NCI-H1417 (cell line): Measurements from ENCODE around the gene RCL1.
A peak's percentile ranks its signal among the peaks of the same experiment; 100 is the strongest.

Experiments used
- DNase-seq, 3 experiments: peaks; one replicate each; lab custom pipeline; 2025; lab: John Stamatoyannopoulos, UW

RCL1 gene

DNA sequence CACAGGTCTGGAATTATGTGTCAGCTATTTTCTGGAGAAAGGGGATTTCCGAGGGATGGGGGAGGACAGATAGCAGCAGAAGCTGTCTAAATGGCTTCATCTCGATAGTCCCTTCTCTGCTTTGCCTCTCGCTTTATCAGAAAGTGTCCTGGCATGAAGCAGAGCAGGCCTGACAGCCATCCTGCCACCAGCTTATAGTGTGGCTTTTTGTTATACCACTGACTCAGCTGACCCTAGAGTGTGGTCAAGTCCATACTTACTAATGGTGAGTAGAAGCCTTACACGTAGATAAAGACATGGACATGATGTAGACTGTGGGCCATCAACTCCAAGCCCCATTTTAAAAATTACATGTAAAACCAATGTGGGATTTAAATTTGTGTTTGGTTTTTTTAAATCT lies 50.0 kb downstream of the RCL1 start:
- no peak for DNase-seq

DNA sequence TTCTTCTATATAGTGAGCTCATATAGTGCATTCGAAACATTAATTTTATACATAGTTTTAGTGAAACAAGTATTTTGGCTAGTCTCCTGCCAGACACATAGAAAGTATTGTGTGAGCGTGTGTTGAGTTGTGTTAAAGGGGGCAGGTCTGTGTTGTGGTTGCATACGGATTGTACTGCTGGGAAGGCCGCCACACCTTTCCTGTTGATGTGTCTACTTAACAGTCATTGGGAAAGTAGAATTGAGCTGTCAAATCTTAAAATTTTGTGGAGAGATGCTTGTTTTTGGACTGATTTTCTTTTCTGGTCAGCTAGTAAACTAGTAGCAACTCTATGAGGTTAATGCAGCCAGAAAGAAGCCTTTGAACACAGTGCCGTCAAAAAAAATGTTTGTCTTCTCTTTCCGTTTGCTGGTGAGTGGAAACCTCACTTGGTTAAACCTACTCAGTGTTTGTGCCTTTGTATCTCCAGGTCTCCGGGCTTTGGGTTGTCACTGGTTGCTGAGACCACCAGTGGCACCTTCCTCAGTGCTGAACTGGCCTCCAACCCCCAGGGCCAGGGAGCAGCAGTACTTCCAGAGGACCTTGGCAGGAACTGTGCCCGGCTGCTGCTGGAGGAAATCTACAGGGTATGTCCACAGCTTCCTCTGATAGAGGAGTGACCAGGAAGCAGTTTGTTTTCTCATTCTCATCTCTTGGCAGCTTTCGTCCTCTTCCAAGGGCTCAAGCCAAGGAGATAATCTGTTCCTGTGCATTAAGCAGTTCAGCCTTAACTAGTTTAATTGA lies 51.5 kb downstream of the RCL1 start:
- DNase-seq = no peak

DNA sequence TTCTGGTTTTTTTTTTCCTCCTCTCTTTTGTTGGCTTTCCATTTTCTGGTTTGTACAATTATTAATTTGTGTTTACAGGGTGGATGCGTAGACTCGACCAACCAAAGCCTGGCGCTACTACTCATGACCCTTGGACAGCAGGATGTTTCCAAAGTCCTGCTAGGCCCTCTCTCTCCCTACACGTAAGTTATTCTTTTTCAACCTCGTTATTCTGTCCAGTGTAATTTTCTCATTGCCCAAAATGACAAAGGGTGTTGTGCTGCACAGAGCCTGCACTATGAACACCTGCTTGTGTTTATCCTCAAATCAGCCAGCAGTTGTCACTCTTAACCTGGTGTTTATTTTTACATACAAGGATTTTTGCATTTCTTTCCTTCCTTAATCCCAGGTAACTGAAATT lies 56.6 kb downstream of the RCL1 start:
- DNase-seq = peak in 1 of 3 experiments; percentile 9

DNA sequence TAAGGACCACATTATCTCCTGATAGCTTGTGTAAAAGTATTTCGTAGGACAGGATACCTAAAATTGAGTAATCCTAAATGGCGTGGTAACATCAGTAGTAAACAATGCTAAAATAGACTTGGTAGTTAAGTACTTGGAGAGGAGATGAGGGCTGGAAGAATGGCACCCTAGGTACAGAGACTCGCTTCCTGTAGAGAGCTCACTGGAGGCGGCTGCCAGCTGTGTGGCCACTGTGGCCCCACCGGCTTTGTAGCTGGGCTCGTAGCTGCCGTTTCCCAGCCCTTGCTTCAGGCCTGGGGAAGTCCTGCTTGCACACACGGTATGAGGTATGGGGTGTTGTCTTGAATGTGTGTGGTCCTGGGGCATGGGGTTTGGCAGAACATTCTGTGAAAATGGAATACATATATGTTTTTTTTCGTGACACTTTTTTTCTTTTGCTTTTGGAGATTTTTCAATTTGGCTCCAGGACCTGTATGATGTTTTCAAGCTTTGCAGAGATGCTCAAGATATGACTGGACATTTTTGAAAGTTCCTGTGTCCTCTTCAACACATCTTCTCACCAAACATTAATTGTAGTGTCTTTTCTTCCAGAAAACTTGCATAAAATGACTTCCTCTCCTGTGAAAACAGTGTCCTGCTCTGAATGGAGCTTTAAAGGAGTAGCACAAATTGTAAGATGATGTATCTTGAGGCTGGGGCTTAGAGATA lies 58.0 kb downstream of the RCL1 start:
- DNase-seq = no peak

DNA sequence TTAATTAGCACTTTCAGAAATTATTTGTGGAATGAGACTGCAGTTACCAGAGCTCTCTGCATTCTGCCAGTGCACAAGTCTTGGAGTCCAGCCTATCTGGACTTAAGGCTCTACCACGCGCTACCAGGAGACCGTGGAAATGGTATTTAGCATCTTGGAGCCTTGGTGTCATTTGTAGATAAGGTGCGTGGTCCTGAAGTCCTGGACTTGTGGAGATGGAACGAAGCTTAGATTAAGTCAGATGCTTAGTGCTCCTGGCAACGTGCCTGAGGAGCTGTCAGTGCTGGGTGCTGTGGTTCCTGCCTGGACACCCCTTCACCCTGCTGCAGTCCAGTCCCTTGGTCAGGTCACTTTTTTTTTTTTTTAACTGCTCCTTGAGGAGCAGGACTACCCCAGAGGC lies 59.7 kb downstream of the RCL1 start:
- no peak for DNase-seq

DNA sequence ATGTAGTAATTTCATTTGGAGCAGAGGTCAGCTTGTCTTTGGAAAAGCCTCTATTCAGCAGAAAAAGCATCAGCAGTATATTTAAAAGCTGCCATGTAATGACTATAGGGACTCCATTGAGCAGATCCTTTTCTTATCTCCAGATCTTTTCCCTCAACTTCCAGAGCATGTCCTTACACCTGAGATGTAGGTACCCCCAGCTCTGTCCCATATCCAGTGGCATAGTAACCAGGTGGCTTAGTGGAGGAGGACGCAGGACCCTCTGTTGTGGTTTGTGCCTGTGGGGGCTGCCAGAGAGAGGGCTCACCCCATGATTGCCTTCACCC lies 61.5 kb downstream of the RCL1 start:
- DNase-seq = no peak

DNA sequence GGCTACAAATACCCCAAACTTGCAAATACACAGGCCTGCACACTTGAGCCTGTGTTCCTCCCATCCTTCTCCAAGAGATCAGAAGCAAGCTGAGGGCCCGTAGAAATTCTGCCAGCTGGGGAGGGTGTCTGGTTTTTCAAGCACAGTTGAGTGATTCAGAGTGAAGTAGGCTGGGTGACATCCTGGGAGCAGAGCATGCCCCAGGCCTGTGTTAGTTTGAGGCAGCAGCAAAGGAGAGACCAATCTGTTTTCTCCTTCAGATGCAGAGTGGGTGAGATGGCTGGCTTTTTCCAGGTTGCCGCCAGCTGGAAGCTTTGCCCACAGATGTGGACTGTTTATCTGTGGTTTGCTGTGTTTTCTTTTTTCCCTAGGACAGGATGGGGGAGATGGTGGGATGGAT lies 63.1 kb downstream of the RCL1 start:
- DNase-seq = no peak

DNA sequence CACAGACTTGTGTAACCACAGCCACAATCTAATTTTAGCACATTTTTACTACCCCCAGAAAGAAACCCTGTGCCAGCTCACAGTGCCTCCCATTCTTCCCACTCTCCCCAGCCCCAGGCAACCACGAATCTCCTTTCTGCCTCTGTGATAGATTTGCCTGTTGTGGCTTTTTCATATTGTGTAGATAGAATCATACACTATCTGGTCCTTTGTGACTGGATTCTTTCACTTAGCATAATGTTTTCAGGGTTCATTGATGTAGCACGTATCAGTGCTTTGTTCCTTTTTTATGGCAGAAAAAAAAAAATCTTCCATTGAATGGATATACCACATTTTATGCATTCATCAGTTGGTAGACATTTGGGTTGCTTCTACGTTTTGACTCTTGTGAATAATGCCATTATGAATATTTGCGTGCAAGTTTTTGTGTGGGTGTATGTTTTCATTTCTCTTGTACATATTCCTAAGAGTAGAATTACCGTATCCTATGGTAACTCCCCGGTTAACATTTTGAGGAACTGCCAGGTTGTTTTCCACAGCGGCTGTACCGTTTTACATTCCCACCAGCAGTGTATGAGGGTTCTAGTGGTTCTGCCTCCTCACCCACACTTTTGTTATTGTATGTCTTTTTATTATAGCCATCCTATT lies 64.5 kb downstream of the RCL1 start:
- no peak for DNase-seq

DNA sequence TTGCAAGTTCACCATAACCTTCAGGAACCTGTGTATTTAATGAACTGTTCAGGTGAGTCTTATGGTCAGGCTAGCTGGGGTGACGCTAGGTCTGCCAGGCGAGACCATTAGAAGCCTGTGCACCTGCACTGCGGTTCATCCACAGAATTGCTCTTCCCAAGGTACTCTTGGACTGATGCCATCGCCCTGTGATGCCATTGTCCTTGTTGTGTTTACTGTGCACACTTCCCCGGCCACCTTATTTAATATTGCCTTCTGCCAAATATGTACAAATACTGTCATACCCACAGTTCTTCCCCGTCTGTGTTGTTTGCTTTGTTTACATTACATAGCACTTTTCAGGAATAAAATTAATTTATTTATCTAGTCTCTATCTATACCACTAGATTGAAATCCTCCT lies 66.3 kb downstream of the RCL1 start:
- DNase-seq = peak in 1 of 3 experiments; percentile 21

DNA sequence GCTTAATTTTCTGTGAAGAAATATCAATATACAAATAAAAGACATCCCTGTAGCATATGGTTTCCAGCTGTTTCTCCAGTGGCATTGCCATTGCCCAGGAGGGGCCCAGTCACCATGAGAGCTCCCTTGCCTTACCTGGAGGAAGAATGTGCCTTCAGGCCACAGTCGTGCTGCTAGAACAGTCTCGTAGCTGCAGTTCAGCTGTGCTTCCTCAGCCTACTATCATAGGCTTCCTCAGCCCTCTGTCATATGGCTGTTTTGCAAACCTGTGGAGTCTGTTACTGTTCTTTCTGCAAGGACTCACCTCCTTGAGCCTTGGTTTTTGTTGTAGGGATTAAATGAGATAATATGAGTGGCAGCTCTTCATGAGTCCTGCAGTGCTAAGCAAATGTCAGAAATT lies 67.6 kb downstream of the RCL1 start:
- DNase-seq = no peak

DNA sequence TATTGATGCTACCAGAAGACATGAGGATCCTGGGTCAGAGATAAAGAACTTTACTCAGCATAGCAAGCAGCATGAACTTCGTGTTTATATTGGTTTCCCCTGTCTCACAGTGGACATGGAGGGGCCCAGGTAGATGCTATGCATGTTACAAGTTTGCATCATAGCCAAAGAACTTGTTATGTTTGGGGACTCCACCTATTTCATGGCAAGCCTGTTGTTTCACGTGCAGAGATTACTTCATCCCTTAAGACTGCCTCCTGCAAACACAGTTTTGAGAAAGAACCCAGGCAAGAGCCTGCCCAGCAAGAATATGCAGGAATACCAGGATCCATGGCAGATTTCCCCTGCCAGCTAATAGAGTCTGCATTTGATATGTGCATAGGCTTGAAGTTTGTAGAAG lies 68.4 kb downstream of the RCL1 start:
- no peak for DNase-seq

DNA sequence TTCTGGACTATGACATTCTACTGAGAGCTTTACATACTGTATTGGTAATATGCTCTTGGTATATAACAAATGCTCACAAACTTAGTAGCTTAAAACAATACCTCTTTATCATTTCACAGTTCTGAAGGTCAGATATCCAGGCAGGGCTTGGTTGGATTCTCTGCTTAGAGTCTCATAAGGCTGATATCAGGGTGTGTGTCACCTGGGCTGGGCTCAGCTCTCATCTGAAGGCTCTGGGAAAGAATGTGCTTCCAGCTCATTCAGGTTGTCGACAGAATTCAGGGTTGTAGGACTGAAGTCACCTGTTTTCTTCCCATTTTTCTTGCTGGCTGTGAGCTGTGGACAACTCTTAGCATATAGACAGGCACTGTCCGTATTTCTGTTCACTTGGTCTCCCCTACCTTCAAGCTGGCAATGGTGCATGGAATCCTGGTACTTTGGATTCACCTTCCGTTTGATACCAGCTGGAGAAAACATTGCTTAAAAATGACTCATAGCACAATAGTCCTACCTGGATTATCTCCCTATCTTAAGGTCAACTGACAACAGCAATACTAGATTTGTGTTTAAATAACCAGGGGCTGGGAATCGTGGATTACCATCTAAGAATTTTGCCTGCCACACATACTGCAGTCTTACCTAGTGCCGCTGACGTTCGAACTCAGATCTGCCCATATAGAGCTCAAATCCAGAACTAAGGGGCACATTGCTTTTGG lies 69.2 kb downstream of the RCL1 start:
- DNase-seq = no peak

DNA sequence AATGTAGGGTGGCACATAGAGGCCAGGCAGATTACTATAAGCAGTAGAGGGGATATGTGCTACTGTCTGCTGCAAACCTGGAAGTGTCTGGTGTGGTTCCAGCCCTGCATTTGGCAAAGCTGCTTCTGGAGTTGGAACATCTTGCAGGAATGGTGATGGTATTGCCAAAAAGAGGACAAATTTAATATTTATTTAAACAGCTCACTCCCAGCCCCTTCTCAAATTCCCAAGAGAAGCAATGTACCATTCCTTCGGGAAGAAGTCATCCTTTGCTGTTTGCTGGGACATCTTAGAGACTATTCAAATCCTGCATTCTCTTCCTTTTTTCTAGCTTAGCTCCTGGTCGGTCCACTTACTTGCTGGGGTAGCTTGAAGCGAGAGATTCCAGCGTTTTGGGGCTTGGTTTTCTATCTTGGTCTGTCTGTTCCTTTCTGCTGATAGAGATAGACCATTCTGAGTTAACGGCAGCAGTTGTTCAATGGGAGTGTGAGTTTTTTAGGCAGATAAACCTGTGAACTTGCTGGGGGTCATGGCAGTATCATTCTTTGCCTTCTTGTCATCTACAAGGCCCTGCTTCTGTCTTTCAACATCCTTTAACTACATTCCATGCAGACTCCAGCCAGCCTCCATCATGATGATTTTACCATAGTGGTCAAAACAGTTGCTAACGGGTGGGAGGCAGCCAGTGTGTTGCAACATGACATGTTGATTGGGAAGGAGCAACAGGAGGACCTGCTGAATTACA lies 69.9 kb downstream of the RCL1 start:
- DNase-seq = no peak

DNA sequence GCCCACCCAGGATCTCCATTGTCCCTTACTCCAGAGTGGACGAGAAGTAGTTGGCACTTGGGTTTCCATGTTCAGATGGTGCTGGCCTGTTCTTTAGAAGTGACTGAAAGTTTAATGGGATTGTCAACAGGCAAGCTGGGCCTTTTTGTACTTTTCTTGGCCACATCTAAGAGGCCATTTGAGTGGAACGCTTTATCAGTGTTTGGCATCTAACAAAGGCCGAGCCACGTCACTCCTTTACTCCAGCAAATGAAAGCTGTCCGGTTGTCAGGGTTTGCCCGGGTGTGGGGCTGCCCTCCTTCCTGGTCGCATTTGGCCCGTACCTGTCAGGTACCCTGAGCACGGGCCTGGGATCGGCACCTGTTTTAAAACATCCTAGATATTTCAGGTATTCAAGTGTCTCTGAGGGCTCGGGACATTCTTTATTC lies 71.5 kb downstream of the RCL1 start:
- DNase-seq = no peak

DNA sequence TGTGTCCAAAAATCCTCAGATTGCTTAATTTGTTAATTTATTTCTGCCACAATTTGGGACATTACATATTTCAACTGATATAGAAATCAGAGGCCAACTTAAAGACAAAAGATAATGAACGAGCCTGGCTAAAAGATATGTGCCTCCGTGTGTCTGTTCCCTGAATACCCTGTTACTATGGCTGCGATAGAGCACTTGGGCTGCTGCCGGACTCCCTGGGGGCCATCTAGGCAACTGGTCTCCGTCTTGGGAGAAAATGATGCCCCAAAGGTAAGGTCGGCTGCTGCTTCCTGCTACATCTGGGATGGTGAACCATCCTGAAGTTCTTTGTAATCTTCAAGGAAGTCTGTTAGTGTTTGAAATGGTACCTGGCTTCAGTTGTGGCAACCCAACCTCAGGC lies 72.0 kb downstream of the RCL1 start:
- DNase-seq = no peak

DNA sequence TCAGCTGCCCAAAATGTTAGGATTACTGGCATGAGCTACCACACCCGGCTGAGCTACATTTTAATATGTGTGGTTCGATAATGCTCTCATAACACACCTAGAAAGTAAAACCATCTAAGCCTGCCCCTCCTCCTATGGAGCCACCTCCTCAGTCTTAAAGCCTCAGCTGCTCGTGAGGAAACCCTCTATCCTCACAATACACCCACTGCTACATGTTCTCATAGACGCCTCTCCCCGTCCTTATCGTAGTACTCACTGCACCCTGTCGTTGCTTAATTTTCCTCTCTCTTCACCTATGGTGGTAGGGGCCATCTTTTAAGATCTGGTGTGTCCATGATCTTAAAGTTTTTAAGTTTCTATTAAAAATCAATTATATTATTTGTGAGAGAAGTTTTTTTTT lies 72.9 kb downstream of the RCL1 start:
- no peak for DNase-seq

DNA sequence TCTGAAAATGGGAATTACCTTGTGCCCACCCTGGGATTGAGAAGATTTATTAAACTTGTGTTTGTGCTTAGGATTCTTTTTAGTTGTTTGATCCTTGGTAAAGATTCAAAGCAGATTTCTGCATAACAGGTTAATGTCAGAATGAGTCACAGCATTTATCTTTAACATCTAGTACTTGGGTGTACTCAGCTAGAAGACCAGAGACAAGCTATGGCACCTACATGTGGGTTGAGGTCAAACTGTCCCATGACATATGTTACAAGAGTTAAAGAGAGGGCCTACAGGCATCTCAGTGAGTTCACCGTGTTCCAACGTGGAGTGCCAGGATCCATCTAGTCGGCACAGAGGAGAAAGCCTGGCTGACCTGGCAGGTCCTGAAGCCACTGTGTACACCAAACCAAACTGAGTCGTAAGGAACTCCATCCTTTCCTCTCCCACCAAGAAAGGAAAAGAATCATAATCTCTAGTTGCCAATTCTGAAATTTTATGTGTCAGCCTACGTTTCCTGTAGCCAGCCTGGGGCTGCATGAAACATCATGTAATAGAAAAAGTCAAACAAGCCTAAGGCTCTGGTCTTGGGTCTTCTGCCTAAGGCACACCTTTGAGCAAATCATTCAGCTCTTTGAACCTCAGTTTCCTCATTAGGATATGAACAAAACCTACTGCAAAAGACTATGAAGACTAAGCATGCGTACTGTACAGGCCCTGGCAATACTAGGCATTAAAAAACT lies 73.7 kb downstream of the RCL1 start:
- DNase-seq = no peak

DNA sequence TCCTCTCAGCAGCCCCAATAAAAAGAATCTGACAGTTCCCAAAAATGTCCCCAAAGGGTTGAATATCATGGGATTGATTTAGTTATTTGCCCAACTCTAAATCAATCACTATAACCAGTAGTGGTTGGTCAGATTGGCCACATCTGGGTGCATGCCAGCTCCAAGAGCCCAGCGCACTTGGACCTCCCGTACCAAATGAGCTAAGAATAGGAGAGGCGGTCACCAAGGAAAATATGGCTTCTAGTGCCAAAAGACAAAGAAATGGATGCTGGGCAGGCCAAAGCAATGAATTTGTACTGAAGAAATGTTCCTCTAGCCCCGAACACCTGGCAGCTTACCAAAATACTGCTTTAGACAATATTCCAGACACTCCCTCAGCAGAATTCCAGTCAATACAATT lies 80.3 kb downstream of the RCL1 start:
- no peak for DNase-seq

DNA sequence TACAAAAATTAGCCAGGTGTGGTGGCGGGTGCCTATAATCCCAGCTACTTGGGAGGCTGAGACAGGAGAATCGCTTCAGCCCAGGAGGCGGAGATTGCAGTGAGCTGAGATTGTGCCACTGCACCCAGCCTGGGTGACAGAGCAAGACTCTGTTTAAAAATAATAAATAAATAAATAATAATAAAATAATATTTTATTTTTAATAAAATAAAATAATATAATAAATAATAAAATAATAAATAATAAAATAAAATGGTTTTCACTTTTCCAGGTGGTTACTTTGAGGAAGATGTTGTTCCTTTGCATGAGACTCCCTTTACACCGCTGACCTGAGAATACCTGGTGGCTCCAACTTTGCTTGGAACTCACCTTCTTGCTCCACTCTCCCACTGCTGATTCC lies 82.8 kb downstream of the RCL1 start:
- no peak for DNase-seq

DNA sequence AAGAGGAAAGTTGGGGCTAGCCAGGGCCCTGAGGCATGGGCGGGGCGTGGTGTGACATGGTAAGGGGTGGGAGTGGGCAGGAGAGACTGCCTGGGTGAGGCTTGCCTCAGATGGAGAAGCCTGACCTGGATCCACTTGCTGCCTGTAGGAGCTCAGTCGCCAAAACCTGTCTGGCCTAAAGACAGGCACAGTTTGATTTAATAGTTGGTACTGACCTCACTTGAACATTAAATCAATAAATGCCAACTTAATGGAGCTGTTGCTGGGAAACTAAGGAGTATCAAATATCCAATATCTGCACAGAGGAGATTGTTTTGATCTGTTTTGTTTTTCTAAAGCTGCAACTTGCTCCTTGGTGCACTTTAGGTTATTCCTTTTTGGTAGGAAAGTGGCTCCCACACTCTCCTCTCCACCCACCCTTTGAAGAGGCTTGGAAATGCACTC lies 86.4 kb downstream of the RCL1 start:
- peak in 1 of 3 experiments; percentile 10 for DNase-seq

DNA sequence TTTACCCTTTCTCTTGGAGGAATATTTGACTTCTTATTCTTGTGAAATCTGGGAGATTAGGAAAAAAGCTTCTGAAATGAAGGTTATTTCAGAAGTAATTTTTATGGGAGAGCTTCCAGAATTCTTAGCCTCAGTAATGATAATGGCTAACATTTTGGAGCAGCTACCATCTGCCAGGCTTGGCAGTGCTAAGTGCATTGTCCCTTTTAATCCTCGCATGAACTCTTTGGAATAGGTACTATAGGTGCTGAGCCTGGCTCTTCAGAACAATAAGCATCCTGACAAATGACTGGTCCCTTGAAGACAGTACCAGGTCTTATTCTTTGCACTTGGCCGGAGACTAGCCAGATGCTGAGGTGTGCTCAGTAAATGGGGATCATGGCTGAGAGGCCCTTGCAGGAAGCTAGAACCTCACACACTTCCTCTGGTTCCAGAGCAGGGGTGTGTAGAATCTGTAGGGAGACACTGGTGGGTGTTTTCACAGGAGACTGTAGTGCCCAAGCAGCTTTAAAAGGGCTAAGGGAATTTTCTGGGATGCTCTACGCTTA lies 90.7 kb downstream of the RCL1 start:
- no peak for DNase-seq
